ENCODE data around the gene IFT57.

The IFT57 gene

DNA sequence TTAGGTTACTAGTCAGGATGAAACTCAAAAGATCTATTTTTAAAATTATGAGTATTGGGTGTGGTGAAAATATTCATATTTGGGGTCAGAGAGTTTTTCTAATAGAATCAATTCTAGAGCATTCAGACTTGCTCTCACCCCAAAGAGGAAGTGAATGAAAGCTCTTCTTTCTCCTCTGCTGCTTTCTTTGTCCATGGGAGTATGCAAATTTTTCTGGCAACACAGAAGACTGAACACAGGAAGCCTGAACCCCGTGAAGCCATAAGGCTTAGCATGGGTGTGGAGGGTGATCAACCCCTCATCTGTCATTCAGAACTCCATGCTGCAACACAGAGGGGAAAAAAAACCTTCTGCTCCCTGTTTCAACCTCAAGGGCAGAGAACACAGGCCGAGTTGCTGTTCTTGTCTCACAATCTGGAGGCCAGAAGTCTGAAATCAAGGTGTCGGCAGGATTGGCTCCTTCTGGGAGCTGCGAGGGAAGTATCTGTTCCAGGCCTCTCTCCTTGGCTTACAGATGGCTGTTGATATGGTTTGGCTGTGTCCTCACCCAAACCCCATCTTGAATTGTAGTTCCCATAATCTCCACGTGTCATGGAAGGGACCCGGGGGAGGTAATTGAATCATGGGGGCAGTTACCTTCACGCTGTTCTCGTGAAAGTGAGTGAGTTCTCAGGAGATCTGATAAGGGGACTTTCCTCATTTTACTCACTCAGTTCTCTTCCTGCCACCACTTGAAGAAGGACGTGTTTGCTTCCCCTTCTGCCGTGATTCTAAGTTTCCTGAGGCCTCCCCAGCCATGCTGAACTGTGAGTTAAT, 97.7 kb downstream of the IFT57 start:
- DNase-seq = peak; percentile 78

DNA sequence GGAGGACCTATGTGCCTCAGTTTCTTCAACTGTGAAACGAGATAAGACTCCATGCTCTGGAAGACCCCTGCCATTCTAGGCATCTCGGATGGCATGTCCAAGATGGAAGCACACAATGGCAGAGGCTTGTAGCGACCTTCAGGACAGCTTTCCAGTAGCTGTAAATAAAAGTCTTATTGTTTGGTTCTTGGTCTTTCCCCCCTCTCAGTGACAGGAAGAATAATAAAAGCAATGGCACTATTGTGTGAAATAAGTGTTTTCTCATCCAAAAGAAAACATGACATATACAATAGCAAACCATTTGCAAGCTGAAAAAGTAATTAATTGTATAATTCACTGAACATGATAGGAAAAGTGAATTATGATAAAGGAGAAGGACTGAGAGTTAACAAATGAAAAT, 98.9 kb downstream of the IFT57 start:
- no peak for DNase-seq

DNA sequence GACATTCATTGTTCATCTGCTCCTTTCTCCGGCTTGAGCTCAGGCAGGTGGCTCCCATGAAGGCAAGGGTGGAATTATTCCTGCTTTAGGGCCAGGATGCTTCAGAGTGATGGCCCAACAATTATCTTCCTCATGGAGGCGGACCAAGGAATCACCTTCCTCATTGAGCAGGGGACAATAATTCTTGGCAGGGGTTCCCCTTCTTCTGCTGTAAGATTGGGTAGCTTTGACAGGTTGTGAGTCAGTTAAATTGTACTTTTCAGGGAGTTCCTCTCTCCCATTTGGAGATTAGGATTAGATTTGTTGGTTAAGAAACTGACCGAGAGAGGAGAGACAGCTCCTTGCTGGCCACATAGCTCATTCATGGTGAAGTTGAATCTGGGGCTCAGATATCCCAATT, 99.9 kb downstream of the IFT57 start:
- DNase-seq = no peak

DNA sequence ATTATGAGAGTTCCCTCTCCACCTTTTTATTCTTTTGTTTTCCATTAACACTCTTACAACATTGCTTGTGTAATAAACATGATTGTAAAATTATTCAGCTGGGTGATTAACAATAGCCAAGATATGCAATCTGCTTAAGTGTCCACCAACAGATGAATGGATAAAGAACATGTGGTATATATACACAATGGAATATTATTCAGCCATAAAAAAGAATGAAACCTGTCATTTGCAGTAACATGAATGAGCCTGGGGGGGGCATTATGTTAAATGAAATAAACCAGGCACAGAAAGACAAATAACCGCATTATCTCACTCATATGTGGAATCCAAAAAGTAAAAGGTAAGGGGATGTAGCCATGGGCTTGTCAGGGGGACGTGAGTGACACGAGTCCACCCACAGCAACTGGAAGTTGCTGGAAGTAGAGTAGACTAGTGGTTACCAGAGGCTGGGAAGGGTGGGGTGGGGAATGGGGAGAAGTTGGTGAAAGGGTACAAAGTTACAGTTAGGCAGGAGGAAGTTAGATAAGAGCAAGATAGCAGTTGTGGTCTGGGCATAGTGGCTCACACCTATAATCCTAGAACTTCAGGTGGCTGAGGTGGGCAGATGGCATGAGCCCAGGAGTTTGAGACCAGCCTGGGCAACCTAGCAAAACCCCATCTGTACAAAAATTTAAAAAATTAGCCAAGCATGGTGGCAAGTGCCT, 102.7 kb downstream of the IFT57 start:
- DNase-seq = no peak

DNA sequence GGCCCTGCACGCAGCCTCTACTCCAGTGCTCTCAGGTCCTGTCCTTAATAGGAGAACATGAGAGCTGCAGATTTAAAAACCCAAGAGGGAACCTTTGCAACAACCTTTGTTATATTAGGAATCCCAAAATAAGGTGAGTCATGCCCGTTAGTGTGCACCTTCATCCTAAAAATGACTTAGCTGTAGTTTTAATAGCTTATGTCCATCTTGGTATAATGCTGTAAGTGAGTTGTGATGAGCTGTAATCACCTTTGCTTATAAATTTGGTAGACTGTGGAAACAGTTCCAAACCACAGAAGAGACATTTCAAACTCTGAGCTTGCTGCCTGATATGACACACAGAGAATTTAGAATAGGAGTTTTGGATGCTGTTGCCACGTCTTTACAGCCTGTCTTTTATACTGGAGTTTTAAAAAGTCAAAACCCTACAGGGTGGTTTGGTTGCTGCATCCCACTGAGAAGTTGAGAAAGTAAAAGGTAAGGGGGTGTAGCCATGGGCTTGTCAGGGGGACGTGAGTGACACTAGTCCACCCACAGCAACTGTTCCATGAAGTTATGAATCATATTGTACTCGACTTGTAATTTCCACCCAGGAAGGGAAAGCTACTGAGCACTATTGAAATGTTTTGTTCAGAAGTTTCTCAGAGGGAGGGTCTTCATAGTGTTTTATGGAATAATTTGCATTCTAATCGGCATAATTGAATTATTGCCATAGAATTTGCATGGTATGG, 104.0 kb downstream of the IFT57 start:
- no peak for DNase-seq

DNA sequence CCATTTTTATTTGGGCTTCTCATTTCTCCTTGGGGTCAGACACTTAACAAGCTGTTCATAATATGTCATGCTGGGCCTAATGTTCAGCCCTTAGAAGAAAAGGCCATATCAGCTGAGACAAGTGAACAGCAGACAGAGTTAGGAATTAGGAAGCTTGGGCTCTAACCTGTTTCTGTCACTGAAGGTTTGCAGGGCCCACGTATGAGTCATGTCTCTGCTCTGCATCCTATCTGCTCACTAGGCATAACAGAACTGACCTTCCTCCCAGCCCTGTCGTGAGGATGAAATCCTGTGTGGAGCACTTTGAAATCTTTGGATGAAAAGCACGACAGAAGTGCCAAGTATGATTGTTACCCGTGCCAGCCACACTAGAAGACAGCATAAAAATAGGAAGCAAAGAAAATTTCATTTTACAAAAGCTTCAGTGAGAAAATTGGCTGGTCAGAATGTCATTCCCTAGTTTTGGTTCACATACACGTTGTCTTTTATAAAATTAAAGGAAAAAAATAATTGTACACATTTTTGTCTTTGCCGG, 104.9 kb downstream of the IFT57 start:
- DNase-seq = no peak

DNA sequence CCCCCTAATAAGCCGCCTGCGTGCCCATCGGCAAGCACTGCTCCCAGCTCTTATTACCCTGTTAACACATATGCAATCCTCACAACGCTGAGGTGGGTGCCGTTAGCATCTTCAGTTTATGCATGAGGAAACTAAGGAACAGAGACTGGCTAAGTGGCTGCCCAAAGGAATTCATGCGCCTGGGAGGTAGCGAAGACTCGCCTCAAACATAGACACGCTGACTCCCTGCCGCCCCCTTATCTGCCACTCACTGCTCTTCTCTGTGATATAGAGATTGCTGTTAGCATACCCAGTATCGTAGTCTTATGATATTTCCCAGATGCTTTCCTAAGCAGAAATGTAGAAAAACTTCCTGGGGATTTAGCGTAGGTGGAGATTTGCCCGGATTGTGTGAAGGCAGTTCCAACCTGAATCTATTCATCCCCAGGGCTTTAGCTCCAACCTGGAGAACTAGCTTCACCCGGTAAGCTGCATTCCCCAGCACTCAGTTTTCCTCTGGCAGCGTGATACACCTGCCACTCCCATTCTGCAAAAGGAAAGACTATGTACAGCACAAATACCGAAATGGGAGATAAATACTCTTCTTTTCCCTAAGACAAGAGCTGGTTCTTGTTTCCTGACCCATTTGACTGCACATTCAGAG, 107.7 kb downstream of the IFT57 start:
- DNase-seq = no peak

DNA sequence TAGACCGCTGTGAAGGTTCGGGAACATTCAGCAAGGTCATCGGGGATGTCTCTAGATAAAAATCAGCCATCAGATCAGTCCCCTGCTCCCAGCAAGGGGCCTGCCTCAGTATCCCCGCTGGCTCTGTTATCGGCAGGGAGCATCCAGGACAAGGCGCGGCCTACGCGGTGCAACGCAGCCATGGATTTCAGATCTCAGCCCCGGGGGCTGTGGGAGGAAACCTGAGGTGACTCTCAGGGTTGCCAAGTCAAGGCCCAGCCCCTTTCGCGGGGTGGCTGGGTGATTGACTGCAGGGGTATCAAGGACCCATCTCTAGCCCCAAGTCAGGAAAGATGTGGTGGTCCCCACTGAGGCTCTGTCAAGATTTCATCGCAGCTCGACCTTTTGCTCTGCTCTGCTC, 108.2 kb downstream of the IFT57 start:
- no peak for DNase-seq

DNA sequence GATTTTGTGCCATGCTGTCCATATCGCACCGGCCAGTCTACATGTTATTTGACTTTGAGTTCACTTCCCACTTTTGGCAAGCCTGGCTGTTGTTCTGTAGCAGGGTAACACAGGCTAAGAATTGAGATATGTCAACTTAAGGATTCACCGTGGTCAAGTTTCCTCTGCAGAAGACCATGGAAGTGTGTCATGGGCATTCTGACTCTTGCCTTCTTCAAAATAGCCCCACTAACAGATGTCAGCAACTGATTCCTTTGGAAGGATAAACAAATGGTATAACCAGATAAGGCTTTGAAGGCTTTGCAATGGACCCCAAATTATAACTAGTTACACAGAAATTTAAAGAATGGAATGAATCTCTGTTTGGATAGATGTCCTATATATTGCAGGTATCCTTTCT, 111.3 kb downstream of the IFT57 start:
- no peak for DNase-seq

Measured in activated CD8-positive, alpha-beta memory T cell treated with anti-CD3 and anti-CD28 coated beads, Interleukin-2, amount 50 U/mL, for 48 hours (primary cell).